ENCODE data around the gene TRAF3.

The TRAF3 gene

DNA sequence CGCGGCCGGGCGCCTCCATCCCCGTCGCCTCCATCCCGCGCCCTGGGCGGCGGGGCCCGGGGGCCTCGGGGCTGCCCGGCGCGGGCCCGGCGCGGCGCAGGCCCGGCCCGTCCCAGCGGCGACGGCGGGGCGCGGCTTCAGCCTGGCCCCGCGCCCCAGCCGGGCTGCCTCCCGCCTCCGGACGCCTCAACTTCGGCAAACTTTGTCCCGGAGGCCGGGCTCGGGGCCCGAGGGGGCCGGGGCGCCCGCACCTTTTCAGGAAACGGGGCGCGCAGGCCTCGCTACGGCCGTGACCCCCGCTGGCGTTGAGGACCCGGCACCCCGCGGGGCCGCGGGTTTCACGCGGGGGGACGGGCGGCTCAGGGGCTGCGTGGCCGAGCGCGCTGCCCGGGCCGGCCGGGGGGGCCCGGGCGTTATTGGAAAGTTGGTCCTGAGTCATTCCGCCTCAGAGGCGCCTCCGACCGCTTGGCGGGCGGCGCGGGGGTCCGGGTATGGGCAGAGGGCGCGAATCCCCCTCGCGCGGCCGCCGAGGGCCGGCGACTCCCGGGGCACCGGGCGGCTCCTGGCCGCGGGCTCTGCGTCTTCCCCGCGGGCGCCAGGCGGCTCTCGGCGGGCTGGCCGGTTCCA is 575 bp downstream of the TRAF3 start:
- no peak for DNase-seq (ENCODE audit: low spot score)

DNA sequence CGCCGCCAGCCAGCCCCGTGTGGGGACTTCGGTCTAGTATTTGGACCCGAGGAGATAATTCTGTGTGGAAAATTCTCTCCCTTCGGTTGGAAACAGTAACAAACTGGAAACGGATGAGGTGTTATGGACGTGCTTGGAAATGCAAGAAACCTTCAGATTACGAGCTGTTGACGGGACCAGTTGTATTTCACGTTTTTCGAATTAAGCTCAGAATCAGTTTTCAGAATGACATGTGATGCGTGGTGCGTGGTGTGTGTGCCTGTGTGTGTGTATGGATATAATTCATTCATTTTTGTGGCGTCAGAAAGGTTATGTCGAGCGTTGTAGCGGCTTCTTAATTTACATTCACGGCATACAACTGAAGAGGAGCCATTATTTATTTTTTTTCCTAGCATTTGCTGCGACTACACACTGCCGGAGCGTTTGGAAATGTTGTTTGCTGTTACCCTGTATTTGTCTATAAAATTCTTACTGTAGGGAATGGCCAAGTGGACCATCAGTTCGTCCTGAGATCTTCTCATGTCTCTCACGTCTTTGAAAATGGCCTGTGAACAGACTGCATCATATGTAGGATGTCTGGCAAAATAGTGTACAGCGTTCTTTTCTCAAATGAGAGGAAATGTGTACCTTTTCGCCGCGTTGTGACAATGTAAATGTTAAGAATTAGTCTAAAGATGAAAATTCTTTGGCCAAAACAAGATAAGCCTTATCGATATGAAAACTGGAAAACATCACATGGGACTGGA is 1.3 kb downstream of the TRAF3 start:
- no peak for DNase-seq (ENCODE audit: low spot score)

DNA sequence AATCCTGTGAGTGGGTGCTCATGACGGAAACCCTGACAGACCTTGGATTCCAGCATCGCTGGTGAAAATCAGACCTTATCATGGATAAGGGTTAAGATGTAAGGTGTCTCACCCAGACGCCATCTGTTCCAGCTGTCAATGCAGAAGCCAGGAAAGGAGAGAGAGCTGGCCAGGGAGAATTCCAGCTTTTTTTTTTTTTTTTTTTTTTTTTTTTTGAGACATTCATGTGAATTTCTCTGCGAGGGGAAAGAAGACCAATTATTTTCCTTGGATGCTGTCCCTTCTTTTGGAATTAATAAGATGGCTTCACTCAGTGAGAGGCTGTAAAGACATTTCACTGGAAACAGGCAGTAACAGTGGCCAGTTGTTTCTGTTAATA is 1.8 kb downstream of the TRAF3 start:
- no peak for DNase-seq (ENCODE audit: low spot score)

DNA sequence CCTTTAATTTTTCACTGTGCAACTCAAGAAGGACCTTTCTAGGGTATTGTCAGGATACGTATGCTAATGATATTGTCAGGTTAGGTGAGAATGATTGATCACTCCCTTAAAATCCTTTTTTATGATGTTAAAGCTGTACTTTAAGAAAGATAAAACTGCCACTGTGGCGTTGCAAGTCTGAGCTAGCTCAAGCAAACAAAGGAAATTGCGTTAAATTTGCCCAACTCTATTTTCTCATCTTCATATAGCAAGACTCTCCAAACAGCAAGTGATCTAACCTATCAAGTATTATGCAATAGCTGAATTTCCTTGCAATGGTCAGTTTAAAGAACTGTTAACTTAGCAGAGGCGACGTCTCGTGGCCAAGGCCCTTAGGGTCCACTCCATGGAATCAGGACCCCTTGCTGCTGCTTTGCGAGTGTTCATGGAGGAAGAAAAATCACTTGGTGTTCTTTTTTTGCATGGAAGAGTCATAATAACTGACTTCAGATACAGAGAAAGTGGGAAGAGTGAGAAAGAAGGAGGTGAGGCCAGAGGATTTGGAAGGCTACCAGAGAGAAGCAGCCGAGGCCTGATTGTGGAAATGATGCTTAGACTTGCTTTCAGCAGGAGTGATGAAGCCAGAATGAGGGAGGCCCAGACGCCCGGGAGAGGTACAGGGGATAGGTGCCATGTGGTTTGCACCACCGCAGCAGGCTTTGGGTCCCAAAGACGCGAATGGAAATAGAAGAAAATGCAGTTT is 2.5 kb downstream of the TRAF3 start:
- DNase-seq (ENCODE audit: low spot score): no peak

DNA sequence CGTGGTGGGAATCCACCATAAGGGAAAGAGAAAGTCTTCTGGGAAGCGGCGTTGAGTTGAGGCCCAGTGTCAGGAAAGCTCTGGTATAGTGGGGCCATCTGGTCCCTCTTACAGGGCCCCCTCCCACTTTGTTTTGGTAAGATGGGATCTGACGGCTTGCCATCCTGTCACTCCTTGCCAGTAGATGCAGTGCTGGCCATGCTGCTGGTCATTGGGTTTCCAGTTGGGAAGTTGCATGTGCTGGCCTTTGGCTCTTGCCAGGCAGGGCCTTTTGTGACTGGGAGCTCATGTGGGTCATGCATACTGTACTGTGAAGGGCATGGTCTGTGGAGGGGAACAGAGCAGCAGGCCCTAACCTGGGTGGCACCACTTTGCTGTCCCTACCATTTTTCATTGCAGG is 3.8 kb downstream of the TRAF3 start:
- no peak for DNase-seq (ENCODE audit: low spot score)

DNA sequence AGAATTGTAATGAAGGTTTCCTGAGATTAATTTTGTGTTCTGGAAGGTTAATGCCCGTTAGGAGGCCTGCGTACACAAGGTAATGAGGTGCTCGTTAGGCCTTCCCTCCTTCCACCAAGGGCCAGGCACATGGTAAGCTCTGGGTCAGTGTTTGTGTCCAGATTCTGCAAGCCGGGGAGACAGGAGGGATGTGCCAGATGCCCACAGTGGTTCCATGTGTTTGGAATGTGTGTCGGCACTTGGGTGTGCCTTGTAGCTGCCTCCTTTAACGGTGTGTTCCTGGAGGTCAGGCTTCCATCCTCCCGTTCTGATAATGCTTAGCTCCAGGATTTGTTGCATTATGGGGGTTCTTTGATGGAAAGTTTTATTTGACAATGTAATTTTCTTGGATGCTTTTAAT is 5.7 kb downstream of the TRAF3 start:
- no peak for DNase-seq (ENCODE audit: low spot score)

DNA sequence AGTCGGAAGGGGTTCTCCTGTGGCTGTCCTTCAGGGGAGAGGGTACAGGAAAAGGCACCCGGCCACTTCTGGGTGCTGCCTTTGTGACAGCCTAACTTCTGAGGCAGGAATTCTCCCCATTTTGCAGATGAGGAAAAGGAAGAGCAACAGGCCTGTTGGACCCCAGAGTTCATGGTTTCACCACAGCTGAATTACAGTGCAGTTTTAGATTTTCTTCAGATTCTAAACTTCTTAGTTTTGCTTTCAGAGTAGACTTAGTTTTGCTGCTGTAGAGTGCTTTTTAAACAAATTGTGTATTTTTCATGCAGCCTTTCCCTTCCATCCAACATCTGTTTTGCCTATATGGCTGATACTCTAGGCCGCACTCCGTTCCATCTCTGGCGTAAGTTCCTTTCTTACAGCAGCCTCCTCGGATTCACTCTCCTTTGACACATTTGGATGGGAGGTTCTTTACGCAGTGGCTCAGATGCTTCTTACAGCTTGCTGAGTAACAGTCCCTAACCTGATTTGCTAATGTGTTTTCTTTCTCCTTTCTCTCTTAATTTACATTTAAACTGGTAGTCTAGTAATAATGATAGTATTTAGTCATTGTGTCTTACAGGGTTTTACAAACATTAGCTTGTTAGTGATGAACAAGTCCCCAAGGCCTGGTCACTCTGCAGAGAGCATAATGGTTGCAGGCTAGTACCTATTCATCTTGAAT is 7.8 kb downstream of the TRAF3 start:
- no peak for DNase-seq (ENCODE audit: low spot score)

DNA sequence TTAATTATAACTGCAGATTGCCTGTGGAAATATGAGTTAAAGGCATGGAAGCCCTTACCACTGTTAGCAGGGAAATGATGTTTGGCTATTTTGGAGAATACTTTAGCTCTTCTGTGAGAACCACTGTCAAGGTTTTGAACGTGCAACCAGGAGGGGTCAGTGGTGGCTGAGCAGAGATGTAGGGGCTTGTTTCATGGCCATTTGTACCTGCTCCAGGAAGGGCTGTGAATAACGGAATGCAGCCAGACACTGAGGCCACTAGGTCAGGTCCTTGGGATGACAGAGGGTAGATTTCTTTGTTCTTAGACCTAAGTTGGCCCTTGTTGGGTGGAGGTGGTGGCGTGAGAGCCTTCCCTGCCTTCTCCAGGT is 8.3 kb downstream of the TRAF3 start:
- DNase-seq (ENCODE audit: low spot score): no peak

DNA sequence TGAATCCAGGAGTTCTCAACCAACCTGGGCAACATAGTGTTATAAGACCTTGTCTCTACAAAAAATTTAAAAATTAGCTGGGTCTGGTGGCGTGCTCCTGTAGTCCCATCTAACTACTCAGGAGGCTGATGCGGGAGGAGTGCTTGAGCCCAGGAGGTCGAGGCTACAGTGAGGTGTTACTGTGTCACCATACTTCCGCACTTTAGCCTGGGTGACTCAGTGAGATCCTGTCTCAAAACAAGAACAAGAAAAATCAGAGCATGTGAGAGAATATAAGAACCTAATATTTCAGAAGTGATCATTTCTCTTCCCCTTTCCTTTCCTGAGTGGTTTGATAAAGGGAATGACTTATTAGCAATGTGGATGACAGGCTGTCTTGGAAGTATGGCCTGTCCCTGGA is 9.5 kb downstream of the TRAF3 start:
- no peak for DNase-seq (ENCODE audit: low spot score)

DNA sequence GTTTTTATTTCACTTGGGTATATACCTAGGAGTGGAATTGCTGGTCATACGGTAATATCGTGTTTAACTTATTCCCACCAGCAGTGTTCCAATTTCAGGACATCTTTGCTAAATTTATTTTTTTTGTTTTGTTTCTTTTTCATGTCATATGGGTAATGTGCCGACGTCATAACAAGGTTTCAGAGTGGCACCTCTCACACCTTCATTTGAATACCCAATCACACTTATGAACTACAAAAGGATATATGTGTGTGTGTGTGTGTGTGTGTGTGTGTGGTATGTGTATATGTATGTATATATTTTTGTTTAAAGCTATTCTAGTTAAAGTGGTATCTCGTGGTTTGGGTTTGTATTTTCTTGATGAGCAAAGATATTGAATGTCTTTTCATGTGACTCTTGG is 12.1 kb downstream of the TRAF3 start:
- DNase-seq (ENCODE audit: low spot score): no peak

DNA sequence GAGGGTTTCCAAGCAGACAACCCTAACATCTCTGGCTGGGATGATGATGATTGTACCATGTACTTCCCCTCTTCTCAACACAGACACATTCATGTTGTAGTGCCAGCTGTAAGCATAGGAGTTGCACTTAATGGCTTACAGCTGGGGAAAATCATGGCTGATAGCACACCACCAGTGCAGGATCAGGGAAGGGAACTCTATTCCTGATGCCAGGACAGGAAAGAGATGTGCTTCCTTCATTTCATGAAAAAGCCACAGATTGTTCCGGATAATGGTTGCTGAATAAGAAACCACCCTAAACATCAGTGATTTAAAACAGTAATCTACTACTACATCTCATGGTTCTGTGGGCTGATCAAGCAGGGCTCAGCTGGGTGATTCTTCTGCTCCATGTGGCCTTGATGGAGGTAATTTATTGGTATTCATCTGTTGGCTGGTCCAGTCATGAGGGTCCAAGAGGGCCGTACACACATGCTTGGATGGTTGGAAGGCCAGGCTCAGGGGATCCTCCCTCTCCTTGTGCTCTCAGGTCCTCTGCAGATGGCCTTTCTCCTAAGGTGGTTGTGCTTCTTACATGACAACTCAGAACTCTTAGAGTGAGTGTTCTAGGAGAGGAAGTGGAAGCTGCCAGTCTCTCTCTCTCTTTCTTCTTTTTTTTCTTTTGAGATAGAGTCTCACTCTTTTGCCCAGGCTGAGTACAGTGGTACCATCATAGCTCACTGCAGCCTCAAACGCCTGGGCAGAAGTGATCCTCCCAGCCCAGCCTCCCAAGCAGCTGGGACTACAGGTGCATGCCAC is 16.5 kb downstream of the TRAF3 start:
- DNase-seq (ENCODE audit: low spot score): no peak

DNA sequence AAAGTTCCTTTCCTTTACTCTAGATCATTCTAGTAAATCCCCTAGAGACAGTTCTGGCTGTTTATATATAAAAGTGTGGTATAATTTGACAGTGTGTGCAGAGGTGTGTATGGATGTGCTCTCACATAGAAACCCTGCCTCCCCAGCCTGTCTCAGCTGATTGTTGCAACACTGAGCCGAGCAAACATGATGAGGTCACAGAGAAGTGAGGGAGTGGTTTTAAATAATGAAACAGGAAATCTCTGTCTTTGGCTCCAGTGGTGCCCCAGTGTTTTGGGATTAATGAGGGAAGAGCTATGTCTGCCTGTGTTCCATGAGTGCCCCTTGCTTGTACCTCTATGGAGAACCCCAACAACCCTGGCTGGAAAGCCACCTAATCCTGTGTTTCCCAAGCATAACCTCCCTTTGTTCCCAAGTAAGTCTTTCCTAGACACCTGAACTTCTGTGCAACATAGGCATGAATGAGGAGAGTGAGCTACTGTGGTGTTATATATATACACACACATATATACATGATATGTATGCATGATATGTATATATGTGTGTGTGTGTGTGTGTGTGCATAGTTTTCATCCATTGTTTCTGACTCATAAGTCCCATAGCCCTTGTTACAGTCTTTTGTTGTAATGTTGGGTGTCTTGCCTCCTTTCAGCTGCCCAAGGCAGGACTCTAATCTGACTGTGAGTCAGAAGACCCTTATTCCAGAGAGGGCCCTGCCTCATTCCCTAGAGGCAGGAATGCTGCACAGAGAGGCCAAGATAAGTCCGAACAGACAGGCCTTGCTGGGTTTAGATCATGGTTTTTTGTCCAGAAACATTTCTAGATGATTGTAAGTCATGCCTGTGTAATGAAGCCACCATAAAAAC is 18.0 kb downstream of the TRAF3 start:
- DNase-seq (ENCODE audit: low spot score): no peak

DNA sequence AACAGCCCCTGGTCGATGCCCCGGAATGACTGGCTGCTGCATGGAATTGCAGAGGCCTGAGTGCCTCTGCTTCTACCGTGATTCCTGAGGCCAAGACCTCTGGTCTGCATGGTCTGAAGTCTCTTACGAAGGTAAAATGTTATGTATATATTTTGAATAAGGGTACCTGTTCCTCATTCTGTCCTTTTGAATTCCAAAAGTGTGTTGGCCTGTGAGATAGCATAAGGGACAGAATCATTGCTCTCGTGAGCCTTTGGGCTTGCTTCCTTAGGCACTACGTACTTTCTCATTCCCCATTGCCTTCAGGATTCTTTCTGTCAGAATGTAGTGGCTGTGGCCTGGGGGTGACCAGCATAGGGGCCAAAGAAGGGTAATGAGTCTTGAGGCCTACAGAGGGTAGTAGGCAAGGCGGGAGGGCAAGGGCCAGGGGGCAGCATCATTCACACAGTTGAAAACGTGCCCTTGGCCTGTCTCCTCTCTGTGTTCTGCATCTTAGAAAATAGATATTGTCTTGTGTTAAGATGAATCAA is 19.5 kb downstream of the TRAF3 start:
- no peak for DNase-seq (ENCODE audit: low spot score)

DNA sequence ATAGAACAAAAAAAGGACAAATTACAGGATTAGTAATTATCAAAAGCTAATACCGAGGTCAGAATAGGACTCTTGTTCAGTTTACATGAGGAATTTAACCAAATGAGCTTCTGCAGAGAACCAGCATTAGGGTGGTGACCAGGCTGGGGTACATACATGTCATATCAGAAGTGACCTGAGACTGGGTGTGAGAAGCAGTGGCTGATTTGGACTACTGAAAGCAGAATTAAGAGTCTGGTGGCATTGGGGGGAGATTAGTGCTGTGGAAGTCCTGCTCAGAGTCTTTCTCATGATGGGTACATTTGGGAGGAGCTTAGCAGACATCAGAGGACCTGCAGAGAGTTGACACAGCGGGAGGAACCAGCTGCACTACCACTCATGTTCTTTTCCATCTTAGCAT is 21.7 kb downstream of the TRAF3 start:
- DNase-seq (ENCODE audit: low spot score): no peak

DNA sequence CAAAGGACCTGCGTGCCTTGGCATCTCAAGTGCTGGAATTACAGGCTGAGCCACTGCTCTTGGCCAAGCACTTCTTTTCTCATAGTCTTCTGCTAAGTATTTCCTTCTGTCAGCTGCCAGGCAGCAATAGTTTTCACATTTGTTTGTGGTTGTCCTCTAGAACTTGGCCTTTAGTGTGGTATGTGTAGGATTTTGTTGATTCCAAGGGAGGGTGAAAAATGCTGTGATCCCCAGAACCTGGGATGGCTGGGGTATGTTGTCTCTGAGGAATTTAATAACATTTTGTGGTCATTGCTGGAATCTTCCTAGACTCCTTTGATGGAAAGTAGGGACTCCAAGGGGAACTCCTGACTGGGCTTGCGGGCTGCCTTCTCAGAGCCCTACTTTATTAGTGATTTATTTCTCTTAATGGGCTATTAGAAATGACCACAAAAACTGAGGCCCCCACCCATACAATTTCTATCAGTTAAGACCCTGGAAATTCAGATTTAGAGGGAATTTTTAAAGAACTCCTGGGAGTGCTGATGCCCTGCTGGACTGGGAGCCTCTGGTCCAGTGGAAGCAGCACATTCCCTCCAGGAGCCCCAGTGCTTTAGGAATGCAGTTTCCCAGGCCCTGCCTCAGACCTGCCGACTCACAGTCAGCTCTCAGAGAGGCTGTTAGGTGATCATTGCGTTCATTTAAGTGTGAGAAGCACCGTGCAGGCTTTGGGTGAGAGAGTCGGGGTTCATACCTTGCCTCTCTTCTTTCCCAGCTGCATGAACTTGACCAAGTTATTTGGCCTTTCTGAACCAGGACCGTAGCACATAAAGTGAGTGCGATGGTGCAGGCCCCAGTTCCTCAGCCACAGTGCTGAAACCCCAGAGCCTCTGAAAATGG is 22.7 kb downstream of the TRAF3 start:
- no peak for DNase-seq (ENCODE audit: low spot score)

DNA sequence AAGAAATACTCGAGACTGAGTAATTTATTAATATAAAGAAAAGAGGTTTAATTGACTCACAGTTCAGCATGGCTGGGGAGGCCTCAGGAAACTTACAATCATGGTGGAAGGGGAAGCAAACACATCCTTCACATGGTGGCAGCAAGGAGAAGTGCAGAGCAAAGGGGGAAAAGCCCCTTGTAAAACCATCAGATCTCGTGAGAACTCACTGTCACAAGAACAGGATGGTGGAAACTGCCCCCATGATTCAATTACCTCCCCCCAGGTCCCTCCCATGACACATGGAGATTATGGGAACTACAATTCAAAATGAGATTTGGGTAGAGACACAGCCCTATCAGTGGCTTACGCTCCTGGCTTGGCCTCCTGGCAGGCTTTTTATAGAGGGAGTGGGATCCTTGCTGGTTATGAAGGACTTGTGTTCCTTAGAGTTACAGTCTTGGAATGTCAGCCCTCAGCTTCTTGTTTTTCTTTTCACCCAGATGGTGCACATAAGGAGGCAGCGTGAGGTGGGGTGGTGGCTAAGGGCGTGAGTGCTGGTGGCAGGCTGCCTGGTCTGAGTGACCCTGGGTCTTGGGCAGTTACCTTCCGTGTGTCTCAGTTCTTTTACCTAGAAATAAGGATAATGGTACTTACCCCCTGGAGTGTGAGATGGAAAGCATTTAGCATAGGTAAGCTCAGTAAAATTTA is 25.7 kb downstream of the TRAF3 start:
- DNase-seq (ENCODE audit: low spot score): no peak

DNA sequence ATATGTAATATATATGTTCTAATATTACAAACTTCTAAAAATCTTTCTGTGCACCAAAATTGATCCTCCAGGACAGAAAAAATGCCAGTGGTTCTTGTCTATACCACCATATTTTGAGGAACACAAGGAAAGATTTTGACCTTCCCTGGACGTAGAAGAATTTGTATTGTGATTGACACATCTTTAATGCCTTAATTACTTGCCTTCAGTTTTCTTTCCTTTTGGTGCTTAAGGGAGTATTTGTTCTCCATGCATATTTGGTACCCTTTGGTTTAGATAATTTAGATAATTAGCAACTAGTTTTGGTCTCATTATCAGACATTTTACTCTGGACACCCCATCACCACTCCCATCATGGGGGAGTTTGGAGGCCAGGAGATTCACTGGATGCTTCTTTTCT is 27.6 kb downstream of the TRAF3 start:
- no peak for DNase-seq (ENCODE audit: low spot score)

DNA sequence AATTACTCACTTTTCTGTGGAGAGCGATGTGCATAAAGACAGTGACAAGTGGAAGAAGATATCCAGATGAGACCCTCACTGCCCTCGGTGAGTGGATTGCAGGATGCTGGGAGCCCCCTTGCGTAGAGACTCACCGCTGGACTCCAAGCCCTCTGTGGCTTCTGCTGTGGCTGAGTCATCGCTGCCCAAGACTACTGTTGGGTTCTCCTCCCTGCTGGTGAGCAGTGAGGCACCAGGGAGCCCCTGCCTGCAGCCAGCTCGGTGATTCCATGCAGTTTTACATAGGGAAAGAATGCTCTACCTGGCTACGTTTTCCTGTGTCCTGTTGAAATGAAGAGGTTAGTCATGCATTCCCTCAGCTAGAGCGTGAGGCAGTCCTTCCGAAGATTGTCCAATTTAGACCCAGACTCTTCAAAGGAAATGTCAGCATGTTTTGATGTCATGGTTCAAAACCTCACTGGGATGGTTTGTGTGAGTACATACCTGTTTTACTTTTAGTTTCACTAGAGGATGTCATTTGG is 28.2 kb downstream of the TRAF3 start:
- no peak for DNase-seq (ENCODE audit: low spot score)

DNA sequence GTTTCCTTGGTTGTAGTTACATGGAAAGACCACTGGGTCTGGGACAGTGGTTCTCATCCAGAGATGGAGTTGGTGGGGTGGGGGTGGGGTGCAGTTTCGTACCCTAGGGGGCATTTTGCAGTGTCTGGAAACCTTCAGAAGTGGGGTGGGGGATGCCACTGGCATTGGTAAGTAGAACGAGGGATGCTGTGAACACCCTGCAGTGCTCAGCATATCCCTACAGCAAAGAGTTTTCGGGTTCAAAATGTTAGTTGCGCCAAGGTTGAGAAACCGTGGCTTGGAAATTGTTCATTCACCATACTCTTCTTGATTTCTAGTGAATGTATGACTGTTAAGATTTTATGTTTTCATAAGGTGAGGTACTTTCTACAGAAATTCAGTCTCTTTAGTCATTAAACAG is 28.7 kb downstream of the TRAF3 start:
- DNase-seq (ENCODE audit: low spot score): no peak
